HG03571 (cell line): ENCODE measurements around the gene FBF1.

ENCODE experiments used
- ATAC-seq: cut with Tn5 transposase; IDR thresholded peaks from one replicate; pipeline ENCODE4 v1.9.1; 2021; ENCODE audit not compliant: unreplicated experiment

The FBF1 gene

DNA sequence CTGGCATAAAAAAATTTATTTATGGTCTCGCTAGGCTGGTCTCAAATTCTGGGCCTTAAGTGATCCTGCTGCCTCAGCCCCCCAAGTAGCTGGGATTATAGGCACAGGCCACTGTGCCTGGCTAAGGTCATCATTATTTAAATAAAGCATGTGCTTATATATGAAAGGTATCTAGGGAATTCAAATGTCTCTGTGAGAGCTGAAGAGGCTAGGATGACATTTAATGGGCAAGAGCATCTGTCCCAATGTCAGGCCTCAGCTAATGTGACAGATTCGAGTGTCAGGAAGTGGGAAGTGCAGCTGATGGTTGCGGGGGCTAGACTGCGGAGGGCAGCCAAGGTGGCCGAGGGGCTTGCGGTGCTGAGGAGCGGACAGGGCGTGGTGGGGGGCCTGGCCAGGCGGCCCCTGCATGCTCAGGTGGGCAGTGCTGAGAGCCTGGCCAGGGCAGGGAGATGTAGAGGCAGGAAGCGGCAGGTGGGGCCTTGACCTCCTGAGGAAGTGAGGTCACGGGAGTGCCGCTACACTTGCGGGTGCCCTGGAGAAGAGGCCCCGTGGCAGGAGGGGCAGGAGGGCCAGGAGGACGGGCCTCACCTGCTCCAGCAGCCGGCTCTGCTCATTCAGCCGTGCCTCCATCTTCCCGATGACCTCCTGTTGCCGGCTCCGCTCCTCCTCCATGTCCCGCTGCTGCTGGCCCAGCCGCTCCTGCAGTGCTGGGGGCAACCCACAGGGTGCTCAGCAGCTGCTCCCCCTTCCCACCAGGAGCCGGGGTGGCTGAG is 23.5 kb downstream of the FBF1 start:
- no peak for ATAC-seq

DNA sequence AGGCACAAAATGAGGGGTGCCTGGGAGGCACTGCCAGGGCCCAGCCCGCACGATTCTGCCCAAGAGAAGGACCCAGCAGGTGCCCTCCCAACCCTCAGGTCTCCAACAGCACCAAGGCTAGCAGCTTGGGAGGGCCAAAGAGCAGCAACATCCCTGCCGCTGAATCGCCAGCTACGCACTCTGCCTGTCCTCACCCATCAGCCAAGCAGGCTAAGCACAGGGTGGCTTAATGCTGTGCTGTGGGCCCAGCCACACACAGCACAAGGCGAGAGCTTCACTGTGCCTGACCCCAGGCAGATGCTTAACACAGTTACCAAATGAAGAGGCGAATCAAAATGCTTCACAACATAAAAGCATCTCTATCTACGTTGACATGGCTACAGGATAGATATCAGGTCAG is 25.6 kb downstream of the FBF1 start:
- no peak for ATAC-seq

DNA sequence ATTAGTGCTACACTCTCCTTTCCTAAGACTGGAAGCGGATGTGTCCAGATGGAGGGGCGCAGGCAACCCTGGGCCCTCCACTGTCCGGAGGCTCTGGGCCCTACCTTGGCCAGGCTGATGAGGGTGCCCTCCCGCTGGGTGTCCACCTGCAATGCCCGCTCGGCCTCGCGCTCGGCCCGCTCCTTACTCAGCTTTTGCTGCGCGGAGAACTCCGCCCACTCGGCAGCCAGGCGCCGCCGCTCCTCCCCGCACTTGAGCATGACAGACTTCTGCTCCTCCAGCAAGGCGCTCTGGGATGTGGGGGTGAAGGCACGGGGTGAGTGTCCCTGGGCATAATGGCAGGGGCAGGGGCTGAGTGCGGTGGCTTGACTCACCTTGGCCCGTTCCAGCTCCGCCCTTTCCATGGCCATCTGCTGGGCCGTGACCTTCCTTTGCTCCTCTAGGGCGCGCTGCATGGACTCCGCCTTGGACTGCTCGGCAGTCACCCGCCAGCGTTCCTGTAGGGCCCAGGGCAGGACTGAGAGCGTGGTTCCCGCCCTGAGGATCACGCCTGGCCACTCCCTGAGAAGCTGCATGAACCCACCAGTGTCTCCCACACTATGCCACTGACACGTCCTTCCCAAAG is 26.1 kb downstream of the FBF1 start:
- ATAC-seq = no peak

DNA sequence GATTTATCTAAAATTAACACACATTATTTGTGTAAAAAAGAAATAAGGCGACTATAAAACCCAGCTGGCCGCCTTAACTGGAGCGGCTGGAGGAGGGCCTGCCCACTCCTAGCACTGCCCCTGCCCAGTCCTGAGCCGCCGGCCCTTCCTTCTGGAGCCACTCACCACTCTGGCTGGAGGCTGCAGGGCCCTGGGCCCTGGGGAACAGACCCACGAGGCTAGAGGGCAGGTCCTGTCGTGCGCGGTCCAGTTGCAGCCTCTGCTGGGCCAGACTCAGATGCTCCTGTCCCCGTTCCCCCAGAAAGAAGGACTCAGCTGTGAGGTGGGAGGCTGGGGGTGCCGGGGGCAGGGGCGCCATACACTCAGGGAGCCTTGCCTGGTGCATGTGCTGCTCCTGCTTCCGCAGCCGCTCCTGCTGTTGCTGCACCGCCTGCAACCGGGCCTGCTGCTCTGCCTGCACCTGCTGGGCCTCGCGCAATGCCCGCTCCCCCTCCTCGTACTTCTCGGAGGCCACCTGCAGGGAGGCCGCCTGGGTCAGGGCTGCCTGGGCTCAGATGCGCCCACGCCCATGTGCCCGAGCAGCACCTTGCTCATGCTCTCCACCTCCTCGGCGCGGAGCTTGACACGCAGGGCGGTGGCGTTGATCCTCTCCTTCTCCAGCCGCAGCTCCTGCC is 27.2 kb downstream of the FBF1 start:
- no peak for ATAC-seq

DNA sequence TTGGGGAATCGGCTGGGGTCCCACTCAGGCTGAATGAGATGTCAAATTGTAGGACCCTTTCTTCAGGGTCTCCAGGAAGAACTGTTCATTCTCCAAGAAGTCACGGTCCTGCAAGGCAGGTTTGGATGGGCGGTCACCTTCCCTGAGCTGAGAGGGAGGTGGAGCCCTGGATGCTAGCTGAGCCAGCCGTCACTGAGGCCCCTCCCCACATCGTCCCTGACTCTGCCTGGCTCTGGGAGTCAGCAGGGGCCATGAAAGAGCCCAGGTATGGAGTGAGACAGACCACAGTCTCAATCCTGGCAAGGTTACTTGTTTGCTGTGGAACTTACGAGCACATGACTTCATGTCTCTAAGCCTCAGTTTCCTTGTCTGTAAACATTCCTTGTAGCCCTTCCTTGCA is 30.1 kb downstream of the FBF1 start:
- no peak for ATAC-seq

DNA sequence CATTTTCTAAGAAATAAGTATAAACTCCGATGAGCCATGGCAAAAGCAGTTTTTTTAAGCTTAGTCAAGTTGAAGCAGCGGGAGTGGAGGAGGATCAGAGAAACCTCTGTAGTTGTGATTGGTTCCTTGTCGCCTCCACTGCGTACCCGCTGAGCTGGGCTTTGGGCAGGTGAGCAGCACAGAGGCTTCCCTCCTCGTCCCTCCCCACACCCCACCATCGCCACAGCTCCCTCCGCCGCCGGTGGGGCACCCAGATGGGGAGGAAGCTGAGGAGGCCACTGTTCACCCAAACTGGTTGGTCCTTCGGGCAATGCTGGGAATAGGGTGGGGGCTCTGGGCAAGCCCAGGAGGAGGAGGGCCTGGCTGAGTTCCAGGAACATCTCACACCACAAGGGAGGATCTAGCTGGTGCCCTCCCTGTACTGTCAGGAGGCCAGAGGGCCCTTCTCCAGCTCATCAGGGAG is 31.0 kb downstream of the FBF1 start:
- ATAC-seq = no peak

DNA sequence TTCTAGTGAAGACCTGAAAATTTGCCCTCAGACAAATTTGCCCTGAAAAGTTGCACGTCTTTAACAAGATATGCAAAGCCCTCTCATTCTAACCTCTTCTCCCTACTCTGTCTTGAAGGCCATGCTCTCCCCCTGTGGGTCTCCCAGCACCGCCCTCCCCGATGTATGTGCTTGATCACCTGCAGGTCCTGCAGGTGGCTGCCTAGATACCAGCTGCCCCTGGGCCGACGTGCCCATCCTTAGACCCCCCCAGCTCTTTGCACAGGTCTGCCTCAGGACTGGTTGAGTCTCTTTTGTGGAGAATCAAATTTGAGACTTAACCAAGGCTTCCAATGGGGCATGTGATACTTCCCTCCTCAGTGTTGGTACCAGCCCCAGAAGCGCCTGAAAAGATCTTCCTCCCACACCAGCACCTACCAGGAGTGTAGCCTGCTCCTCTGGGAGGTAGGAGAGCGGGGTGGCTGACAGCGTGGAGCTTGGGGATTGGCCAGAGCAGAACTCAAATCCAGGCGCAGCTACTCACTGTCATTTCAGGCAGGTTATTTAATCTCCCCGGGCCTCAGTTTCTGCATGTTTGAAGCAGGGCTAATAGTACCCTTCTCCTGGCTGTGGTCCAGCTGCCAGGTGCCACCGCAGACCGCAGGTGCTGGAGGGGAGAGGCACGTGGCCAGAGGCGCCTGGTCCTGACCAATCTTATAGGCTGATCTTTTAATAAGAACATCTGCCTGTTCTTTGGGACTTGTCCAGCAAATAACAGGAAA is 31.6 kb downstream of the FBF1 start:
- no peak for ATAC-seq

DNA sequence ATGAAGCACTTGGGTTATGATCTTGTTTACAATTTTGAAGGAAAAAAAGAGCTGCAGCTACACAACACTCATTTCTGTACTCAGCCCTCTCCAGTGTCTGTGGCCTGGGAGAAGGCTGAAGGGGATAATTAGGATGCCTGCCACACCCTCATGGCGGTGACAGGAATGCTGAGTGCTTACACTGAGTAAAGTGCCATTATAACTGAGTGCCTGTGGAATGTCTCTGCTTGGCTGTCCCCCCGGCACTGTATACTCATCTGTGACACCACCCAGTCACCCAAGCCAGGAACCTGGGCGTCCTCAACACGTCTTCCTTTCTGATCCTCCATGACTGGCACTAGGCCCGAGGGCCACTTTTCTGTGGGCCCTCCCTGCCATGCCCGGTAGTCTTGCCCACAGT is 32.6 kb downstream of the FBF1 start:
- ATAC-seq = no peak

DNA sequence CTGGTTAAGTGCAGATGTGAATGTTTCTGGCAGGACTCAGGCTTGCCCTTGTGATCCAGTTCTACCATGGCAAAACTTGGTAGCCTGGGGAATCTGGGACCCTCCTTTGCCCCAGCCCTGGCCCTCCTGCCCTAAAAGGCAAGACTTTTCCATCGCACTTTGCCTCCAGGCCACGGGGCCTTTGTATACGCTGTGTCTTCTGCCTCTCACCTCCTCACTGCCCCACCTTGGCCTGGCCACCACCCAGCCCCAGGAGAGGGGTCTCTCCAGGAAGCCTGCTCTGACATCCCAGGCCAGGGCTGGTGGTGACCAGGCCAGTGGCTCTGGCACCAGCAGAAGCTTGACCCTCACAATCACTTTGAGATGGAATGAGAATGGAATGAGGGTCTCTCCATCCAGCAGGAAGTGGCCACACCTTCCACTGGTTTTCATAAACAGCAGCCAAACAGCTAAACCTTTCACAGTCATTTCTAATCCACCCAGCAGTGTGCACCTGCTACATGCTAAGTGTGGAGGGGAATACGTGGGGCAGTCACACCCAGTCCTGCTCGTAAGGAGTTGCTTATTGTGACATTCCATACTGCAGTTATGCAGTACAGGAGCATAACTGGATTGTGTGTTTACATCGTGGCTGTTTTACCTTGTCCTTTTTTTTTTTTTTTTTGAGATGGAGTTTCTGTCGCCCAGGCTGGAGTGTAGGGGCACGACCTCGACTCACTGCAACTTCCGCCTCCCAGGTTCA is 34.5 kb downstream of the FBF1 start:
- ATAC-seq = no peak

DNA sequence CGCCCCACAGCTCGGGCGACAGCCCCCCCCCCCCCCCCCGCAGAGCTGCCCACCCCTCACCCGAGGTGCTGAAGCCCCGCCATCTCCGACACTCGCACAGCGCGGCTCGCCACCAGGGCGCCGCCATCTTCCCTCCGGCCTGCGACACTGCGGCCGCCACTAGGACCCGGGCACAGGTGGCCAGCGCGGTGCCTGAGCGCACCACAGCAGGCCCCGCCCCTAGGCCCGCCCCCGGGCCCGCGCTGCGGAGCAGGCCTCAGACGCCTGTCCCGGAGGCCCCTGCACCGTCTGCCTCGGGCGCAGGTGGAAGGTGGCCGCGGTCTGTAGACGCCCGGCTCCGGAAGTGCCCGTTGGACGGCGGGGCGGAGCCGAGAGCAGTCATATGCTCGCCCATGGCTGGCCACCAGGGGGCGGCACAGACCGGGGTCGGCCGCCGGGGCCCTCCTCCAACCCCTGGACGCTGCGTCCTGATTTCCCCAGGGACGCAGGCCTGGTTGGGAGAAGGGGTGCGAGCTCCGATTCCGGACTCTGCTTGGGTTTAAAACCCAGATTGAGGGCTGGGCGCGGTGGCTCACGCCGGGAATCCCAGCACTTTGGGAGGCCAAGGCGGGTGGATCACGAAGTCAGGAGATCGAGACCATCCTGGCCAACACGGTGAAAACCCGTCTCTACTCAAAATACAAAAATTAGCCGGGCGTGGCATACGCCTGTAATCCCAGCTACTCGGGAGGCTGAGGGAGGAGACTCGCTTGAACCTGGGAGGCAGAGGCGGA is 35.9 kb downstream of the FBF1 start, which contains the start of gene MRPL38:
Gene MRPL38 (minus strand): TSS at position 136 of the 773 bp plus-strand sequence. CDS start 9 bp downstream, at position 127.
- peak; percentile 88 for ATAC-seq

DNA sequence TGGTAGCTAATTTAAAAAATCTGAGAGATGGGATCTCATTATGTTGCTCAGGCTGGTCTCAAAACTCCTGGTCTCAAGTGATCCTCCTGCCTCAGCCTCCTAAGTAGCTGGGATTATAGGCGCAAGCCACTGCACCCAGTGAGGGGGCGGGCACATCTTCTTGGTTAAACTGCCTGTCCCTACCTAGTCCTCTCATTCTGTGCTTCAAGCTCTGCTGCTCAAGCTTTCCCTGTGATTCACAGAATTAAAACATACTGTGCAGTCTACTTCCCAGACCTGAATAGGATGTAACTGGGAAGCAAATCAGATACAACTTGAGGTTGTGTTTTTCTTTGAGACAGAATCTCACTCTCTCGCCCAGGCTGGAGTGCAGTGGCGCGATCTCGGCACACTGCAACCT is 38.4 kb downstream of the FBF1 start:
- no peak for ATAC-seq

DNA sequence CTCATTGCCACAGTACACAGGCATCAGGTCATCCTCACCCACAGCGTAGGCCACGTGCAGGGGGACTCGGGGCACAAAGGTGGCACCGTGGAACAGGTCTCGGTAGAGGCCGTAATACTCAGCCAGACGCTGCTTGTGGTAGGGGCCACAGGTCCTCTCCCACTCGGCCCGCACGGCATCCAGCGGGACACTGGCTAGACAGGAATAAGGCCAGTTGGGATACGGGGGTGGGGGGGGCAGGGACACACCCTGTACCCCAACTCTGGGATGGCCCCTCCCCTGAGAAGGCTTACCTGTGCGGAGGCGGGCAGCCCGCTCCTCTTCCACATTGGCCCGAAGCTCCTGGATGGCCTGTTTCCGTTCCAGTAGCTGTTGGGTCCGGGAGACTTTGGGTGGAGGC is 39.1 kb downstream of the FBF1 start:
- ATAC-seq = no peak

DNA sequence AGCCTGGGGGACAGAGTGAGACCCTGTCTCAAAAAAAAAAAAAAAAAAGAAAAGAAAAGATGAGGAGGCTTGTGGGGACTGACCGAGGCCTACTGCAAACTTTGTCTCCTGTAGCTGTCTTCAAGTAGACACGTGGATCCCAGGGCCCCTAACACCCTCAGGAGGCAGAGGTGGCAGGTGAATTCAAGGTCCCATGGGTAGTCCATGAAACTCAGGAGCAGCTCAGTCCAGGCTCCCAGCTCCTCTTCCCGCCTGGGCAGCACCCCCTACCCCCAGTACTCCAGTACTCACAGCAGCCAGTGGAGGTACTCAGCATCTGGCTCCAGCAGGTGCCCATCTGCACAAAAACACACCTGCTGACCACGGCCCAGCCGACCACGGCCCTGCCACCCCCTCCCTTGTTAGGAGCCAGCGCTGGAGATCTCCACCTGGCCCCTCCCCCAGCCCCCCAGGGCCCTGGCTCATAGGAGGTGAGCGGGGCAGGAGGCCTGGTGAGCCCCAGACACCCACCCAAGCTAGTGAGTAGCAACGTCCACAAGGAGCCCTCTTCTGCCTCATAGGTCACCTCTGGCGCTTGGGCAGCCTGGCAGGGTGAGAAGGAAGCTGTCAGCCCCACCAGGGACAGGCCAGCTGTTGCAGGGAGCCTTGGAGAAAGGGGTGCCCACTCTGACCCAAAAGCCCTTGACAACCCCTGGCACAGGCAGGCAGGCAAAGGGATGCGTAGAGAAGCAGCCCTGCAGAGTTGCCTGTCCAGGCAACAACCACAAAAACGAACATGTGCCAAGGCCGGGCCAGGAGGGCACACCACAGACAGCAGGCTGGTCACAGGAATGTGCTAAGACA is 39.9 kb downstream of the FBF1 start:
- ATAC-seq = no peak

DNA sequence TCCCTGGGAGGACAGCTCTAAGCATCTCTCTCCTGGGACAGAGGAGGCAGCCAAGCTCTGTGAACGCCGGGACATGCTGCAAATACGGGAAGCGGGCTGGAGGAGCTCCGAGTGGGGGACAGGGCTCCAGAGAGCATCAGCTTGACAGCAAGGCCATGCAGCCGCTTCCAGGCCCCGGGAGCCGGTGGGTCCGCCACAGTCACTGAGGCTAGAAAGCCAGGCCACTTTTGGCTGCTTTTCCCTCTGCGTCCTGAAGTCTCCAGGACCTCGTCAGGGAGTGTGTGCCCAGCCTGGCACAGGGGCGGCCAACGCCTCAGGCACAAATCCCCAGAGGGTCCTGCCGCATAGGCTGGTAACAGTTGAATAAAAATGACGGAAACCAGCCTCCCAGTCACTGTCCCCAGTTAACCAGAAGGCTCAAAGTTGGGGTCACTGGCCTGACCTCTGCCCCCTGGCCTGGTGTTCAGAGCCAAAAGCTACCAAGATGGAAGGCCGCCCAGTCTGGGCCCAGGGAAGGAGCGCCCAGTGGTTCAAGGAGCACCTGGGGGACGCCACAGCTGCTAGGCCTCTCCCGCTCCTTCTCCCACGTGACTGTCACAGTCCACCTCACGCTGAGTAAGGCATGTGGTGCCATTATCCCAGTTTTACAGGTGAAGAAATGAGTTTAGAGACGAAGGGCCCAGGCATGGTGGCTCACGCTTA is 40.9 kb downstream of the FBF1 start:
- ATAC-seq = no peak

DNA sequence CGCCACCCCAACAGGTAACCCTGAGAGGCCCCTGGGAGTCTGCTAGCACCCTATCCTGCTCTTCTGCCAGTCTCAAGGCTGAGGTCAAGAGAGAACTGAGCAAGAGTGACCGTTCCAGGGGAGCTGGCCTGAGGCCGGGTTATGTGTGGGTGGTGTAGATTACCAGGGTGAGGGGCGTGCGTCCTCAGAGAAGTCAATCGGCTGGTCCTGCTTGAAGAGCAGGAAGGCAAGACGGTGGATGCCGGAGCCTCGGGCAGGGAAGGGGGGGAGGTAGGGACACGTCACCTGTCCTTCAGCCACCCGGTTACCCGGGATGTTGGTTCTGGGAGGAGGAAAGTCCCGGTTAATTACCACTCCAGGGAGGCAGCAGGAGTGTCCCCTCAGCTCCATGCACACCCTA is 41.5 kb downstream of the FBF1 start:
- no peak for ATAC-seq

DNA sequence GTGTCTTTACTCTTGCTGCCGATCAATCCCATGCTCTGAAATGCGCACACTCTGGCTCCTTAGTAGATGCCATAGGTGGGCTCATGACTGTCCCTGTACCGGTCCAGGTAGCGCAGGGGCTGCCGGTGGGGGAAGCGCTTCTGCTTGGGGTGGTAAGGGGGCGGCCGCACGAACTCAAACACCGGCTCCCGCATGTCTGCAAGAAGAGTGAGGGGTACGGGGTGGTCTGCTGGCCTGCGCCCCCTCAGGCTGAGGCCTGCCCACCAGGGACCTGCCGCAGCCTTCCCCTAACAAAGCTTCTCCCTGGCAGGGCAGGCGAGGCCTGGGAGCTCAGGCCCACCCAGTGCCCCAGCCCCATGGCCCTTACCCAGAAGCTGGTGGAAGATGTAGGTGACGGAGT is 42.1 kb downstream of the FBF1 start:
- no peak for ATAC-seq

DNA sequence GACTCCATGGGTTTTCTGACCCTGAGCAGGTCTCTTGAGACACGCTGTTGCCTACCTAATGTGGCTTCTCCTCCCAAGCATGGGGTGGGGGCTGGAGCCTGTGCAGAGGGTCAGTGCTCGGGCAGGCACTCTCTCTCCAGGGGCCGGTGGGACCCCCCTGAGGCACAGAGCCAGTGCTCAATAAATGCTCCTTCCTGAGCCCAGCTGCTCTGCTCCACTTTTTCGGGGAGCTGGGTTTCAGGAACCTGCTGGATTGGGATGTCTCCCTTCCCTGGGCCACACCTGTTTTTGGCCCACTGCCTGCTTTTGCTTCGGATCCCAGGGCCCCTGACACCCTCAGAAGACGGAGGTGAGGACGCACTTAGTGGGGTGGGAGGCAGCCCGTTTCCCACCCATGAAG is 42.8 kb downstream of the FBF1 start:
- ATAC-seq = no peak
